GM19324 (cell line): Measurements from ENCODE around the gene SERPINB13.
"Not testable (repeated sequence)": the region's sequence is repeated elsewhere in the genome, so short reads cannot be mapped to it uniquely, and the experiment has no call there.

ENCODE experiments used
- ATAC-seq: cut with Tn5 transposase; IDR thresholded peaks from one replicate; pipeline ENCODE4 v1.9.1; 2021; ENCODE audit warnings: mild to moderate bottlenecking, moderate library complexity; ENCODE audit not compliant: unreplicated experiment, low FRiP score

Gene SERPINB13

DNA sequence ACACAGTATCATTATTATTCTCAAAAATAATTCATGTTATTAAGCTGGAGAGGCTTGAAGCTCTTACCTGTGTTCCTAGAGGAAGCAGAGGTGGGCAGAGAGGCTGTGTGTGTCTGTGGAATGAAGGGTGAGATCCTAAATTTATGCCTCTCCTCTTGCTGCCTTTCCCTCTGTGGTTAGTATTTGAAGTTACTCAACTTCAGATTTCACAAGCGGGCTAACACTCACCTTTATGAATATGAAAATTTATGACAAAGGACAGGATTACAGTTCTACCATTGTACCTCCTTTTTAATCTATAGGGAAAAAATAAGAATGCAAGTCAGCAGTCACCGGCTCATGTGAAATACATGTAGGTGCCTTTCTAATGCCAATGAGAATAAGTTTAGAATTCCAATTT lies 57.0 kb downstream of the SERPINB13 start, which contains the start of gene SERPINB4:
TSS of gene SERPINB4 (minus strand) at position 115 of the 400 bp plus-strand sequence. CDS start 679 bp downstream, outside the sequence.
- ATAC-seq, result not testable (repeated sequence)

DNA sequence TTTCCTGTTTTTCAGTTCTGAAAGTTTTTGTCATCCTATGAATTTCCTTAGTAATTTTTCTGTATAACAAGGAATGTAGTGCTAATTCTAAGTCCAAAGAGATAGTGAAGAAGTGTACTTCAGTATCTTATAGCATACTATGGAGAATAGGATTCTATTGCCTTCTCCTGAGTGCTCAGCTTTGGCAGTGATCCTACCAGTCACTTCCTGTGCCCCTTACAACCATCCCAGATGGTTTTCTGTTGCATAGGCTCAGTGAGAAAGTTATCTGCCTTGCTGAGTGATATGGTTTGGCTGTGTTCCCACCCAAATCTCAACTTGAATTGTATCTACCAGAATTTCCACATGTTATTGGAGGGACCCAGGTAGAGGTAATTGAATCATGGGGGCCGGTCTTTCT lies 57.6 kb downstream of the SERPINB13 start:
- not testable (repeated sequence) for ATAC-seq

DNA sequence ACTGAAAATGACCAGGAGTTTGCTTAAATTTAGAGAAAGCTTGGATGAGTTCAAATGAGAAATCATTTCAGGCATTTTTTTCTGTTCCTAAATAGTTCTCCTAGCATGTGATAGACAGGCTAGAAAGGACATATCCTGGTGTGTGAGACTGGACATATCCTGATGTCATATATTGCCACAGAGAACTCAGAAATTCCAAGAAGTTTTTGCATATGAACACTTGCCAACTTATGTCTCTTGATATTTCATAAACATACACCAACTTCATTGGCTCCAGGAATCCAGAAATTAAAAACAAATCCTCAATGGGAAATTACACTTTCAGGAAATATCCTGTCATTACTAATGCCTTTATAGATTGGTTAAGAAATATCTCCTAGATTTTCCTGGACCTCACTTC lies 59.8 kb downstream of the SERPINB13 start:
- no peak for ATAC-seq

DNA sequence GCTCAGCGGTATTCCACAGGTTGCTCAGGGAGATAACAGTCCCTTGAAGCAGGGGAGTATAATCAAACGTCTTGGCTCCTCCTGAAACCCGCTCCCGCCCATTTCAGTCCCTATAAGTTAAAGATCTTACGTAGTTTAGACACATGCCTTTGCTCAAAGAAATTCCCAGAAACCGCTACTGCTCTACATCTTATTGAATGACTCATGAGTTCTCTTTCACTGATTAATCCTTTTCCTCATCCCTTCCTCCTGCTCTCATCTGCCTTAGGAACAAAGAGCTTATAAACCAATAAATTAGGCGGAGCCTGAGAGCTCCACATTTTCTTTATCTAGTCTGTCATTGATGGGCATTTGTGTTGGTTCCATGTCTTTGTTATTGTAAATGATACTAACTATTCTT lies 61.1 kb downstream of the SERPINB13 start:
- ATAC-seq, result no peak
